HepG2 (cell line): ENCODE results near the gene MGST2. TPM values are rescaled to one million over a fixed set of nuclear protein-coding genes. Genes with fewer than 3 reads are reported as not detected.

ENCODE experiments used
- ASH2L ChIP-seq: fragments of 300-600, 200-600 bp; sonication (generic); IDR thresholded peaks from 2 replicates; pipeline ENCODE4 v1.7.0; 2017; ENCODE audit warnings: low read depth, mild to moderate bottlenecking, moderate library complexity, mixed read lengths, low read length; ENCODE audit not compliant: insufficient read length
- CBX2 ChIP-seq, 2 experiments: fragments of 200-600 bp in 1 of 2; sonication (generic); formaldehyde crosslinking in 1 of 2; IDR thresholded peaks; 2 replicates each; pipeline versions ENCODE4 v1.7.0 to v1.8.1; 2018 to 2022; ENCODE audit warnings: low read depth in 2 of 2, low read length in 1 of 2, mild to moderate bottlenecking in 1 of 2, missing genetic modification reagents in 1 of 2
- CREB3 ChIP-seq: sonication (generic); formaldehyde crosslinking; IDR thresholded peaks from 2 replicates; pipeline ENCODE4 v1.5.0; 2020; ENCODE audit warnings: missing genetic modification reagents
- DRAP1 ChIP-seq: IDR thresholded peaks from 2 replicates; pipeline ENCODE4 v1.6.1; 2016; ENCODE audit warnings: missing genetic modification reagents, missing compliant biosample characterization
- HCFC1 ChIP-seq: fragments of 150-350 bp; IDR thresholded peaks from 2 replicates; pipeline ENCODE4 v1.6.1; 2014; ENCODE audit warnings: low read depth, low read length
- HNRNPLL ChIP-seq: fragments of 200-400 bp; formaldehyde crosslinking; IDR thresholded peaks from 2 replicates; pipeline ENCODE4 v1.6.1; 2017; ENCODE audit warnings: mild to moderate bottlenecking, low read depth, low read length; ENCODE audit not compliant: poor library complexity, severe bottlenecking
- KIAA2018 ChIP-seq: sonication (generic); formaldehyde crosslinking; IDR thresholded peaks from 2 replicates; pipeline ENCODE4 v1.5.0; 2020; ENCODE audit warnings: mild to moderate bottlenecking, missing genetic modification reagents, borderline replicate concordance
- MED8 ChIP-seq: sonication (generic); formaldehyde crosslinking; IDR thresholded peaks from 2 replicates; pipeline ENCODE4 v1.8.1; 2023; ENCODE audit warnings: mild to moderate bottlenecking, missing genetic modification reagents; ENCODE audit not compliant: insufficient replicate concordance
- MIXL1 ChIP-seq: IDR thresholded peaks from 2 replicates; pipeline ENCODE4 v1.6.1; 2016
- NR0B2 ChIP-seq: sonication (generic); formaldehyde crosslinking; IDR thresholded peaks from 2 replicates; pipeline ENCODE4 v1.4.0; 2020; ENCODE audit warnings: mild to moderate bottlenecking, missing genetic modification reagents
- SP4 ChIP-seq: sonication (generic); formaldehyde crosslinking; IDR thresholded peaks from 2 replicates; pipeline ENCODE4 v1.8.1; 2023; ENCODE audit warnings: mild to moderate bottlenecking, missing genetic modification reagents
- STAG1 ChIP-seq: sonication (generic); formaldehyde crosslinking; IDR thresholded peaks from 2 replicates; pipeline ENCODE4 v1.4.0; 2020; ENCODE audit warnings: missing genetic modification reagents
- ZNF280B ChIP-seq: sonication (generic); formaldehyde crosslinking; IDR thresholded peaks from 2 replicates; pipeline ENCODE4 v1.5.0; 2020; ENCODE audit warnings: missing genetic modification reagents, mild to moderate bottlenecking, borderline replicate concordance
- polyA plus RNA-seq, 8 experiments: library from polyadenylated mRNA; depleted of rRNA in 3 of 8; stranded (reverse) in 7 of 8; unstranded in 1 of 8; fragments of >200 nt; fragmentation: Illumina TruSeq in 4 of 8; extraction: Trizol in 4 of 8; gene quantifications; 2 replicates each; pipeline versions ENCODE4 v1.2.1 to v1.2.3, GENCODE V29; 2011 to 2016; ENCODE audit warnings: low read depth in 4 of 8, missing spikeins in 1 of 8, mixed read lengths in 1 of 8; ENCODE audit not compliant: insufficient read depth in 1 of 8
- total RNA-seq, 5 experiments: library from RNA; depleted of rRNA; stranded (reverse); fragments of >200 nt; fragmentation: Illumina TruSeq; extraction: Trizol; gene quantifications; 2 replicates each; pipeline ENCODE4 v1.2.3, GENCODE V29; 2016; ENCODE audit warnings: low read depth in 1 of 5

Gene MGST2
- total and polyA plus RNA-seq, 2 of the 13 experiments (the other 11 are each of a cell fraction or from before 2014, with no cell fraction given): 205 to 416 TPM

GRCh38 chr4:139738846-139739613 lies 73.4 kb downstream of the MGST2 start (continued):
- TF ChIP-seq KIAA2018 (CRISPR knock-in tag) (no peak), HNRNPLL (no peak), STAG1 (peak; percentile 7; the same call in 1 of the 2 replicates), ASH2L (peak; percentile 37), NR0B2 (CRISPR knock-in tag) (no peak), MIXL1 (CRISPR knock-in tag) (0 out of 2 replicates have a peak, but pooled peaks have one; percentile 33), DRAP1 (CRISPR knock-in tag) (peak; percentile 12; the same call in 1 of the 2 replicates), CBX2 (IDR thresholded peaks at IDR 0.05; ENCODE audit: low read depth, low read length) (no peak), CBX2 (CRISPR knock-in tag; IDR thresholded peaks at IDR 0.05; ENCODE audit: low read depth) (no peak), SP4 (CRISPR knock-in tag) (no peak), CREB3 (CRISPR knock-in tag) (no peak), MED8 (CRISPR knock-in tag) (no peak), ZNF280B (CRISPR knock-in tag) (no peak), HCFC1 (no peak)
